GM21786 (cell line): ENCODE results near the gene SLC6A20.
A peak's percentile ranks its signal among the peaks of the same experiment; 100 is the strongest.

Source experiments
- ATAC-seq: cut with Tn5 transposase; IDR thresholded peaks from one replicate; pipeline ENCODE4 v1.9.1; 2021; ENCODE audit not compliant: unreplicated experiment

SLC6A20 gene, protein sequence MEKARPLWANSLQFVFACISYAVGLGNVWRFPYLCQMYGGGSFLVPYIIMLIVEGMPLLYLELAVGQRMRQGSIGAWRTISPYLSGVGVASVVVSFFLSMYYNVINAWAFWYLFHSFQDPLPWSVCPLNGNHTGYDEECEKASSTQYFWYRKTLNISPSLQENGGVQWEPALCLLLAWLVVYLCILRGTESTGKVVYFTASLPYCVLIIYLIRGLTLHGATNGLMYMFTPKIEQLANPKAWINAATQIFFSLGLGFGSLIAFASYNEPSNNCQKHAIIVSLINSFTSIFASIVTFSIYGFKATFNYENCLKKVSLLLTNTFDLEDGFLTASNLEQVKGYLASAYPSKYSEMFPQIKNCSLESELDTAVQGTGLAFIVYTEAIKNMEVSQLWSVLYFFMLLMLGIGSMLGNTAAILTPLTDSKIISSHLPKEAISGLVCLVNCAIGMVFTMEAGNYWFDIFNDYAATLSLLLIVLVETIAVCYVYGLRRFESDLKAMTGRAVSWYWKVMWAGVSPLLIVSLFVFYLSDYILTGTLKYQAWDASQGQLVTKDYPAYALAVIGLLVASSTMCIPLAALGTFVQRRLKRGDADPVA

DNA sequence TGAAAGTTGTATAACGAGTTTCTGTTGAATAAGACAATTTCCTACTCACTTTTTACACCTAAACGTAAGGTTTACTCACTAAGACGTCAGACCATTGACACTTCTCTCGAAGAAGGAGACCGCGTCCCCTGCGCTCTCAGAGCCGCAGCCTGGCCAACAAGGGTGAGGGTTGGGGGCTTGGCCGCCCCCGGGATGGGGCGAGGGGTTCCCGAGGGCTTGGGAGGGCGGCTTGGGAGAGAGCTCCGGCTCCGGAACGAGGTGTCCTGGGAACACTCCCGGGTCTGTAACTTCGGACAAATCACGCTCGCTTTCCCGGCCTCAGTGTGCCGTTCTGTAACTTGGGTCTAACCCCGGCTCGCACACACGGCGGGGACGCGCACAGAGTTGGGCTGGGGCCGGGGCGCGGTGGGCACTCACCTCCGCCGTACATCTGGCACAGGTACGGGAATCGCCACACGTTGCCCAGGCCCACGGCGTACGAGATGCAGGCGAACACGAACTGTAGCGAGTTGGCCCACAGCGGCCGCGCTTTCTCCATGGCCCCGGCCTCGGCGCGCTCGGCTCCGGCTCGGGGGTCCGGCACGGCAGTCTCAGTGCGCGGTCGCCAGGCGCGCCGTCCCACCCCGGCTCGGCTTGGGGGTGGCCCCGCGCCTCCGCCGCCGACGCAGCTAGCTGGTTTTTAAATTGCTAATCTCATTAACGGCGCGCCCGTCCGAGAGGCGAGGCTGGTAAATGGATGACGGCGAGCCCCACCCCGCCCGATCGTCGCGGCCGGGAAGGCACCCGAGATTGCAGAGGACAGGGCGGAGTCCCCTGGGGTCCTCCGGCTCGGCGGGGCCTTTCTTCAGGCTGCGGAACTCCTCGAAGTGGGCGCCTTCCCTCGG lies at the start of gene SLC6A20:
TSS of gene SLC6A20 (minus strand) at position 655 of the 884 bp plus-strand sequence. CDS start at position 538, 117 bp downstream.
- ATAC-seq = no peak

DNA sequence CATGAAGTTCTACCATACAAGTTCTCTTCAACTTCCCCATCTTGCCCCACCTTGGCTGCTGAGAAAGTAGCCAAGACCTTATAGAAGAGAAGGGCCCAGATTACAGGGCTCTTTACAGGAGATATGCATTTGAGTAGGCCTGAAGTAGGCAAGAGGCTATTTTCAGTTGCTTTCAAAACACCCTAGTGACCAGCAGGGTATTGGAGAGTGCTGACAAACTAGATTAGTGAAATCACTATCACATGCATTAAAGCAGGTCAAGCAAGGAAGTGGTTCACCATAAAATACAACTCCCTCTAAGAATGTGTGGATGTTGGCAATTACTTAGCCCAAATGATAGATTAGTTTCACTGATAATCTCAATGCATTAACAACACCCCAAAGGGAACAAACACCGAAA lies 48.3 kb upstream of the SLC6A20 start:
- ATAC-seq = no peak

DNA sequence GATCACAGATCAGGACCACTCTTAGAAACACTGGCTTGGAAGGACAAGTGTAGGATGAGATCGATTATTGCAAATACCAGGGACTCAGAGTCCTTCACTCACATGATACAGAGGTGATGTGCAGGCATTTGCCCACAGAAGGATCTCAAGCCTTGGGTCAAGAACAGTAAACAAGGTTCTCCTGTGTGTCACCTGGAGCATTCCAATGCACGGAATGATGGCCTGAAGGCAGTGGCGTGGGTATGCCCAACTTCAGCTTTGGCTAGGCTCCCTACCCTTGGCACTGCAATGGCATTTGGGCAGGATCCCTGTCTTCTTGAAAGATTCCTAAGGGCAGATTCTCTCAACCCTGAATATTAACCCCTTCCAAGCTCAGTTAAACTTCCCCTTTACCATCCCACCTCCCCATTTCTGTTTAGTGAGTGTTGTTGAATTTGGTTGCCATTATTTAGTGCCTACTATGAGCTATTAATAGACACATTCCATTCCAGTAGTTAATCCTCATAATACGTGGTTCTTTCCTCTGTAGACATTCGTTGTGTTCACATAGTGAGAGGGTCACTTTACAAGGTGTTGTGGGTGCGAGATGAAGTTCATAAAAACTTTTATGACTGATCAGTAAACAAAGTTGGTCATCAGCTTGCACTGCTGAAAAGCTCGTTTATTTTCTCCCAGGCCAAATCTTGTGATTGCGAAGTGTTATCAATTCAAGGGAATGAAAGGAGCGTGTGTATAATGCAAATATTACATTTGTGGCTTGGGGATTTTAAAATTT lies 46.7 kb upstream of the SLC6A20 start:
- no peak for ATAC-seq

DNA sequence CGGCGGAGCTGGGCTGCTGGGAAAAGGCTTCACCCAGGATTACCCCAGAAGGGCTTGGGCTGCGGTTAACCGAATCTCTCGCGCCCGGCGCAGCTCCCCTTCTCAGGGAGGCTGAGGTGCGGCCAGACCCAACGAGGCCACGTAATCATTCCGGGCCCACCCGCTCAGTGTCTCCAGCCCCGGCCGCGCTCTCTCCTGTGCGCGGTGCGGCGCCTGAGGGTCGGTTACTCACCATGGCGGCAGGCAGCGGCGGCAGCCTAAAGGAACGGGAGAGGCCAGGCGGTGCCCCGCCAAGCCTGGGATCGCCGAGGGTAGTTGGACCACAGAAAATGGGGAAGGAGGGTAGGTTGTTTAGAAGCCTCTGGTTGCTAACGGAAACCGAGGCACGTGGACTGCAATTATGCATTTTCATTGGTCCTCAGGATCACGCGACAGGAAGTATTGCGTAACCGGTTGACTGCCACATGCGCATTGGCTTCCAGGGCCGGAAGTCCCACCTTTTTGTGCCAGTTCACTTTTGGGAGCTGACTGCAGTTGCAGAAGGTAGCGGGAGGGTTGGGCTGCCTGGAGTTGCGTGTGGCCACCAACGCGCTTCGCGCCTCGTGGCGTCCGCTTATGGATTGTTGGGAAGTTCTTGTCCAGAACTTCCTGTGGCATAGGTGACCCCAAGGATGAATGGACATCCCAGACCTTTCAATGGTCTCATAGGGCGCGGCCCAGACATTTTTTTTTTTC lies 45.6 kb upstream of the SLC6A20 start, which contains the start of gene LZTFL1:
TSS of gene LZTFL1 (minus strand) at position 363 of the 735 bp plus-strand sequence. CDS start at position 235, 128 bp downstream.
- ATAC-seq = peak; percentile 82

DNA sequence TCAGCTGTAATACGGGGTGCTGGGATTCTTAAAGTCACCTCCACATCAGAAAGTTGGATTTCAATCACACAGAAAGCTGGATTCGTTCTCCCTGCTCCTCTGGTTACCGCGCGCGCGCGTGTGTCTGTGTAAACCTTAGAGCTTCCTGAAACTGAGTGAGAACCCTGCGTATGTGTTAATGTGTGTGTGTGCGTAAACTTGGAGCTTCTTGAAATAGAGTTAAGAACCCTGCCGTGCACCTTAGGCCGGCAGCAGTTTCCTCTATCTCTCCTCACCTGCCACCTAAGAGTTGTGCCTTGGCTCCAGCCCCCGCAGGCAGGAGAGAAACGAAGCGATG lies 45.1 kb upstream of the SLC6A20 start:
- ATAC-seq = no peak

DNA sequence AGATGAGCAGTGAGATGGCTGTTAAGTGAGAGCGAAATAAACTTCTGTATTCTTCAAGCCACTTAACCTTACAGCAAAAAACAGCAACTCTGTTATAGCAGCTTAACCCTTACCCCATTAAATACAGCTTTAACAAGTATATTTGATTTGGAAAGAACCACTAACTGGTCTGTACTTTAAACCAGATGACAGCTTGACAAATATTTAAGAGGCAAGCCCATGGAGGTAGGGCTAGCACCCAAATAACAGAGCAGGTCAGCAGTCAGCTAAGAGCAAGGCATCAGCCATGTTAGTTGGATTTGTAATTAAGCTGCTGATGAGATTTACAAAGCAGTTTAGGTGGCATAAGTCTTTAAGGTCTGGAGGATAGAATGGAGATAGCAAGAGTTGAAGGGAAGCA lies 42.1 kb upstream of the SLC6A20 start:
- no peak for ATAC-seq

DNA sequence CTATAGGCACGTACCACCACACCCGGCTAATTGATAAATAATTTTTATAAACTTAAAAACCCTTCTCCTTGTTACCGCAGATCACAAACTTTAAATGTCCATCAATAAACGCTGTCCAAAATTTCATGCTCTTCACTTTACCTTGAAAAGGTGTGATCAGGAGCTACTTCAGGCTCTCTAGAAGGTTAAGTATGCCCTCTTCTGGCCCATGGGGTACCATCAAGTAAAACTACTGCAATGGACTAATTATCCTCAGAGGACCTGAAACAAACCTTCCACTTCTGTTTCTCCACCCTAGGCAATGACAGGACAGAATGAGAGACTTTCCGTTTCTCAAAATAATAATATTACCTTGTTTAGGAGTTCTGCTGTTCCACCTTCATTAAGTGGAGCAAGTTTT lies 36.4 kb upstream of the SLC6A20 start:
- no peak for ATAC-seq

DNA sequence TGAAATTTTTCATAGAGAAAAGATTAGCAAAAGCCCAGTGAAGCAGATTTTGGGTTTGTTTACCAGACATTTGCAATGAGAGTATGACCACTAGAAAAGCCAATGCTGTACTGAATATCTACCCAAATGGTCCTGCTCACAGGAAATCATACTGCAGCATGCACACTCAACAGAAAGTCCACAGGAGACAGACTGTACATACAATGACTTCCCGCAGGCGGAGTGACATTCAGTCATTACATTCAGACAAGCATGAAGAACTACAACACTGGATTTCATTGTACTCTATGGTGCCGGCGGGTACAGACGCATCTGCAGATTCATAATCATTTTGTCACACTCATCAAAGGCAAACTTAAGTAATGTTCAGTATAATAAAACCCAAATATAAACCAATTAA lies 33.8 kb upstream of the SLC6A20 start:
- no peak for ATAC-seq

DNA sequence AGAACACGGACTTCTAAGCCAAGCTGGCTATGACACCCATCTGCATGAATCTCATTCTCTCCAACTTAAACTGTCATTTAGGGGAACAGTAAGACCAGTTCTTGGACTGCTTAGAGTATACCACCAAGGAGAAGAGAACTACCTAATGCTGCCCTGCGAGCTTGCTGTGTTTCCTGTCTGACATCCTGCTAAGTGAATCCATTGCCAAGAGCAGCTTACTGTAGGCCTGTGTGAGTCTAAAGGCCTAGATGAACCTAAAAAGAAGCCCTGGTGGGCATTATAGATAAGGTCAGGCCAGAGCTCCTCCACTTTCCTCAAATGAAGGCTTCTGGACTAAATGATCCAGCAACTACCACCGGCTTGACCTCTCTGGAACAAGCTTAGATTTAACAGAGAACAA lies 30.6 kb upstream of the SLC6A20 start:
- ATAC-seq = no peak

DNA sequence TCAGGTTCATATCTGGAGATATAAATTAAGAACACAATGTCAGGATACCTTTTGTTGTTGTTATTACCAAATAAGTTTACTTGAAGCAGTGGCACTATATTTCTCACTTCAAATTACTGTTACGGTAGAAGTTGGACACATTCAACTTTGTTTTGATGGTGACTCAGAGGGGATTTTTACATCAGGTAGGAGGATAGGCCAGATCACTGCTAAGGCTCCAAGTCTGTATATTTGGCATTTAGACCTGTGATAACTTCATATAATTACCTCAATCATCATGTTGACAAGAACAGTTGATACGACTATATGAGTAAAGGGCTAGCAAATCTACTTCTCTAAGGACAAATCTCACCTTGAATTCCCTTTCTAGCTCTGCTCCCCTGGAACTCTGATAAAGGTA lies 30.0 kb upstream of the SLC6A20 start:
- no peak for ATAC-seq

DNA sequence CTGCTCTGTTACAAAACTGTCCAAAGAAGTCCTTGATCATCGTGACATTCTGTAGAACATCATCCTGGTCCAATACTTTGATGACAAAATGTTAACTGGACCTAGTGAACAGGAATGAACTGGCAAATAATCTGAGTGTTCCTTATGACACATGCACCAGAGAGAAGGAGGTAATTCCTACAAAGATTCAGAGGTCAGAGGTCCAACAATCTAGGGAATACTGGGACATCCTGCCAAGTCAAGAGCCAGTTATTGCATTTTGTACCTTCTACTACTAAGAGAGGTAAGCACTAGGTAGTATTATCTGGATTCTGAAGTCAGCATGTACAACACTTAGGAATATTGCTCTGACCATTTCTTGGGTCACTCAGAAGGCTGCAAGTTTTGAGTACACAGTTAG lies 24.8 kb upstream of the SLC6A20 start:
- no peak for ATAC-seq

DNA sequence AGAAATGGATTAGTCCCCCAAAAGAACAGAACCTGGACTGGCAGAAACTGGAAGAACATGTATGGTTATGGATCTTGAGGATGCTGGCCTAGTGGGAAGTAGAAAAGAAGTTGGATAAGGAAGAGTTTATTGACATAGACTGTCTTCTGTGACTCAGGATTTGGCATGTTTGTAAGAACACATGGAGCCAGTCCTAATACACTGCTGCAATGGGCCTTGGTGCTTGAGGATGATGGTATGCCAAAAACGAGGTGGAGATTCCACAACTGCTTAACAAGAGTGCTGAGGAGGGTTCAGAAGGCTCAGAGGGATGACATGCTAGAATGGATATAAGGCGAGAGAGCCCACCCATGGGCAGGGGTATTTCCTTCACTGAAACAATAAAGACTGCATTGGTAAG lies 23.2 kb upstream of the SLC6A20 start:
- ATAC-seq = no peak

DNA sequence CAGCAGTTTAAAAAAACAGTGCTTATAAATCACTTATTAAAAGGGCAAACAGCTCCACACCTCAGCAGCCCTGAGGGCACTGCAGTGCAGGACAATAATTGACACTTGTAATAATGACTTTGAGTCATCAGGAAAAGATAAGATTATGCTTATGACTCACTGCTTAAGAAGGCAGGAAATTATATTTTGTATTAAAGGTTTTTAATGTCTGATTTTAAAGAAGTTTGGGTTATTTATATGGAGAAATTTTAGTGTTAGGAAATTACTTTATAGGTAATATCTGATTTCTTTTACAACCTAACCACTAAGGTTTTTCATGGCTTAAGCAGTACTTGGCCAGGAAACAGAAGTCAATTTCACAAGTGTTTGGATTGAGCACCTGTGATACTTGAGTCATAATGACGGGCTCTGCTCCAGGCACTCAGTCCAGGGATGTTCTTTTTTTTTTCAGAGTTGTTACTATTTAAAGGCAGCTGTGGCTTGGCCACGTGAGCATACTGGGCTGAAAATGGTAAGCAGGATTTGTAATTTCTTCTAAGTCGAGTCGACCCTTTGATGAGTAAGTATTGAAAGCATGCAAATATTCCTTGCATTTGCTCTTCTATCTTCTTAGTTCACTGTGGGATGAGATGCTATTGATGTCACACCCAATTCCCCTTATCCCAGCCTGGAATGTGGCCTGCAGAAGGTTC lies 21.6 kb upstream of the SLC6A20 start:
- ATAC-seq = no peak

DNA sequence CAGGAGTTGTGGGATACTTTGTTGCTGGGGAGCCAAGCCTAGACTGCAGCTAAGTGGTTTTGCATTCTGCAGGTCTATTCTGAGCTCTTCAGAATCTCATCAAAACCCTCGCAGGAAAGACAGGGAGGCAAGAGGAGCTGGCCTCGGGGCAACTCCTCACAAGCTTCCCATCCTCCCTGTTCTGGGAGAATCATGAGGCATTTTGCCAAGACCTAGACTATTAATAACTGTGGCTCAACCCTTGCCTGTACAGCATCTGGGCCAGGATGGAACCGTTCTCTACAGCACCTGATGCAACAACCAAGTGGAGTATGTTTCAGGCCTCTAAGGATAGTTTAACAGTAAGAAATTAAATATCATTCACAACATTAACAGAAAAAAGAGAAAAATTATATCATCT lies 20.2 kb upstream of the SLC6A20 start:
- no peak for ATAC-seq

DNA sequence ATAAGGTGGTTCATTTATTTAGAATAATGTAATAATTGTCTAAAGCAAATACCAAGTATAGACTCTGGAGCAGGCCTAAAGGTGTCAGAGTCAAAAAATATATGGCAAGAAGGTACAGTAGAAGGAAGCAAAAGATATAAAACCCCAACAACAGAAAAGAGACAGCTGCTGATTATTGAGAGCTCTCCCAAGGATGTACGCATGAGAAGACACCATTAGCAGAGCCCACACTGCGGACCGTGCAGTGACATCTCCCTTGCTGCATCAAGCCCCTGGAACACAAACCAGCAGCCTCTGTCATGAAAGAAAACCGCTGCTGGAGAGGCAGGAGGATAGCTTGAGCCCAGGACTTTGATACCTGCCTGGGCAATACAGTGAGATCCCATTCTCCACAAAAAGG lies 18.0 kb upstream of the SLC6A20 start:
- ATAC-seq = no peak

DNA sequence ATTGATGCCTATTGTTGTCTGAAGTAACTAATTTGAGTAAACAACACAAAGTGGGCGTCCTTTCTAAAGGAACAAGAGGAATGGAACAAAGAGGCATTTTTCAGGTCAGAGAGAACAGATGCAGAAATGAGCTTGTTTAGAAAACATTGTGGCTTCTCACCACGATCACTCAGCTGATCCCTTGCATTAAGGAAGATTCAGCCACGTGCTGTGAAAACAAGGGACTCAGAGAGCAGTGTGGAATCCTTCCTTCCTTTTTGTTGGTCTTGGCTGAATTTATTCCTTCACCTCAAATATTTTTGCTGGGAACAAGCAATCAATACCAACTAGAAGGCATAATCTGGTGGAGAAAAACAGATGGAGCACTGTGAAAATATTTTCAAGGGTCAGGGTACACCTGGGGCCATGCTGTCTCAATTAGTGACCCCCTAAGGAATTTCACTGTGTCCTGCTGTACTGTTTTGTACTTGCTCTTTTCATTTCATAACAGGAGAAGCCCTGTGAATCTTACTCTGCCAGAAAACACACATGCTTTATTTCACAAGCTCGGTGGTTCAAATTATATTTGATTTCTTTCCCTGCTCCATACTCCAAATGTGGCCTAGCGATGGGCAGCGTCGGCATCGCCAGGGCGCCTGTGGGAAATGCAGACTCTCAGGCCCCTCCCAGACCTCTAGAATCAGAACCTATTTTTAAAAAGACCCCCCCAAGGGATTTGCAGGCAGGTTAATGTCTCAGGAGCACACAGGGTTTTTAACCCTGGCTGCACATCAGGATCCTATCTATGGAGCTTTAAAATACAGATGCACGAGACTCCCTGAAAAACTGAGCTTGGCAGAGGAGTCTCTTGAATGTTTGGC lies 11.6 kb upstream of the SLC6A20 start:
- no peak for ATAC-seq

DNA sequence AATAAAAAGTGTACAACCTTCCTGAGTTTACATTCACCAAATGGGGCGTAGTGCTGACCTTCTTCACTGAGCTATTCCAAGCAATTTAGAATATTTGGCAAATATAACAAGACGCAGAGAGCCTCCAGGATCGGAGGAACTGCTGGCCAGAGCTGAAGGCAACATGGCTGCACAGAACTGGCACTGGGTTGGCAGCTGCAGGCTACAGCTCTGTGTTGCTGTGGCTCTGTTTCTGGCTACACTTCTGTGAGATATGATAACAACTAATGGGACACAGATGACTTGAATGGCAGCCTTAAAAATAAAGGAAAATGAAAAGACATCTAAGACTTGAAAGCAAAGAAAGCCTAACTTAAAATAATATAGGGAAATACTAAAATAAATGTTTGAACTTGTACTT lies 10.8 kb upstream of the SLC6A20 start:
- ATAC-seq = no peak

DNA sequence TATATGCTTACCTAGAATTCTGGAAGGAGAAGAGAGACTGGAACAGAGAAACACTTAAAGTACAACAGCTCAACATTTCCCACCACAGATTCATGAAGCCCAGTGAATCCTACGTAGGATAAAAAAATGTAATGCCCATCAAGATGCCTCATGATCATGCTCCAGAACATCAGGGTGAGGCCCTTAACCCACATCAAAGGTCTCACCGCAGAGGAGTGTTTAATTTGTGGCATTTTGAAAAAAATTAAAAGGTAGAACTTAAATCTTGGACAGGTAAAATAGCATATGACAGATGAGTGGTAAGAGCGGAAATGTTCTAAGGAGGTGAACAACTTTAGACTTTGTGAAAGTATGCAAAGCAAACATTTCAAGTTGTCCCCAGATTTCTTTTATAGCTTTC lies 9.7 kb upstream of the SLC6A20 start:
- no peak for ATAC-seq
